ENCODE measurements around the gene HCFC2. TPM values are rescaled to one million over a fixed set of nuclear protein-coding genes. Genes with fewer than 3 reads are reported as not detected.
A peak's percentile ranks its signal among the peaks of the same experiment; 100 is the strongest.

HCFC2 gene
- total RNA-seq, 1 experiment from 2014 or later = 10.8 TPM

- DNase-seq (ENCODE audit: low read depth) = peak; percentile 71
Observed at GRCh38 chr12:104121001-104121400, 56.7 kb downstream of the HCFC2 start.

- no peak for DNase-seq (ENCODE audit: low read depth)
Observed at GRCh38 chr12:104122298-104122697, 58.0 kb downstream of the HCFC2 start.

GRCh38 chr12:104126548-104126947 is 62.2 kb downstream of the HCFC2 start:
- no peak for DNase-seq (ENCODE audit: low read depth)

GRCh38 chr12:104130760-104131159 is 66.4 kb downstream of the HCFC2 start:
- no peak for DNase-seq (ENCODE audit: low read depth)

- no peak for DNase-seq (ENCODE audit: low read depth)
Observed at GRCh38 chr12:104131609-104132008, 67.3 kb downstream of the HCFC2 start.

- no peak for DNase-seq (ENCODE audit: low read depth)
Observed at GRCh38 chr12:104132351-104132956, 68.1 kb downstream of the HCFC2 start.

- DNase-seq (ENCODE audit: low read depth) = no peak
Observed at GRCh38 chr12:104133321-104133720, 69.0 kb downstream of the HCFC2 start.

GRCh38 chr12:104133866-104134265 is 69.5 kb downstream of the HCFC2 start:
- DNase-seq (ENCODE audit: low read depth) = peak; percentile 36

GRCh38 chr12:104134882-104135281 is 70.6 kb downstream of the HCFC2 start:
- DNase-seq (ENCODE audit: low read depth) = no peak

- no peak for DNase-seq (ENCODE audit: low read depth)
Observed at GRCh38 chr12:104136577-104136976, 72.2 kb downstream of the HCFC2 start.

GRCh38 chr12:104137001-104137901 is 72.9 kb downstream of the HCFC2 start:
- DNase-seq (ENCODE audit: low read depth) = peak; percentile 70

GRCh38 chr12:104137902-104138796 is 73.8 kb downstream of the HCFC2 start, which contains the start of gene NFYB:
TSS of gene NFYB (minus strand) at chr12:104138210. CDS start at chr12:104135453, 2,757 bp downstream.
- peak; percentile 97 for DNase-seq (ENCODE audit: low read depth)

- DNase-seq (ENCODE audit: low read depth) = no peak
Observed at GRCh38 chr12:104138797-104139152, 74.4 kb downstream of the HCFC2 start.

- no peak for DNase-seq (ENCODE audit: low read depth)
Observed at GRCh38 chr12:104142543-104142942, 78.2 kb downstream of the HCFC2 start.

- no peak for DNase-seq (ENCODE audit: low read depth)
Observed at GRCh38 chr12:104143002-104143401, 78.7 kb downstream of the HCFC2 start.

GRCh38 chr12:104143918-104144317 is 79.6 kb downstream of the HCFC2 start:
- DNase-seq (ENCODE audit: low read depth) = no peak

GRCh38 chr12:104147346-104147745 is 83.0 kb downstream of the HCFC2 start:
- no peak for DNase-seq (ENCODE audit: low read depth)

- no peak for DNase-seq (ENCODE audit: low read depth)
Observed at GRCh38 chr12:104150416-104150815, 86.1 kb downstream of the HCFC2 start.

GRCh38 chr12:104152685-104153241 is 88.4 kb downstream of the HCFC2 start:
- DNase-seq (ENCODE audit: low read depth) = no peak

- no peak for DNase-seq (ENCODE audit: low read depth)
Observed at GRCh38 chr12:104154286-104154685, 90.0 kb downstream of the HCFC2 start.

- no peak for DNase-seq (ENCODE audit: low read depth)
Observed at GRCh38 chr12:104154806-104155205, 90.5 kb downstream of the HCFC2 start.
